ENCODE measurements around the gene RAD51AP1. TPM values are rescaled to one million over a fixed set of nuclear protein-coding genes. Genes with fewer than 3 reads are reported as not detected.

Gene RAD51AP1
- total and polyA plus RNA-seq, 2 donors (not counting 3 experiments of a cell fraction or from before 2014, with no cell fraction given): 9.0 to 23.1 TPM

DNA sequence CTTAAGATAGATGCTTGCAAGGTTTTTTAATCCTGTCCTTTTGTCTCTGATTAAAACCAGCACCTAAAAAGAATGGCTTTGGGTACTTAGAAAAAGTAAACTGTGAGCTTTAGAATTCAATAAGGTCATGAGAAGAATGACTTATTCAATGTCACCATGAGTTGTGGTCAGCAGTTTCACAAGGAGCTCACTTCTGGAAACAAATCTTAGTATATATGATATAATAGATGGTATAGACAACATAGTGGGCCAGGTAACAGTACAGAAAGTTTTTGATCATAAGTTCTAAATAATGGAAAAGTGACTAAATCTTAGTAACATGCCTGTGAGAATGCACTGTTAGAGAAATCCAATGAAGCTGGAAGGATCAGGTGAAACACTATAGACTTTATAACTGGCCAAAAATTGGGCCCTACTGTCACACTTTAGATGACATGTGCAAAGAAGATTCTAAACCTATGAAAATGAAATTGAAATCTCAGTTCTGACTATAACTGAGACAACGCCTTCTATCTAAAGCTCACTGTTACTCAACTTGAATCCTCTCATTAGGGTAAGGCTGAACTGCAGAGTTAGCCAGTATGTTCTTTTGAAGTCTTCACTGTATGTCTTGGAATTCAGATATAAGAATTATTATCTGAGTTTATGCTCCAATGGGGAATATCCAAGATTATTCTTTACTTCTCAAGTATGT lies 42.4 kb upstream of the RAD51AP1 start:
- FAIRE-seq: no peak
- Histone ChIP-seq H3K27me3 (ENCODE audit: control insufficient read depth in 2 of 2, insufficient read depth in 2 of 2, low read length in 2 of 2) (no peaks in the 10 kb centered on the region), H2AFZ (ENCODE audit: low read depth, low read length) (no peak overlapping the region), H3K9ac (replicated peaks; ENCODE audit: extremely low read depth, insufficient read depth, low read length) (no peak overlapping the region), H3K4me3 (replicated peaks in 1 of 3; ENCODE audit: insufficient read depth in 1 of 3, low read depth in 1 of 3, low read length in 3 of 3) (no peak overlapping the region), H3K79me2 (ENCODE audit: control insufficient read depth, insufficient read depth, low read length) (no peaks in the 10 kb centered on the region), H3K9me3 (replicated peaks; ENCODE audit: control insufficient read depth, insufficient read depth, low read length) (no peaks in the 10 kb centered on the region), H3K27ac (ENCODE audit: insufficient read depth, low read depth, low read length) (no peak overlapping the region), H4K20me1 (replicated peaks; ENCODE audit: control insufficient read depth, extremely low read depth, insufficient read depth, low read length) (no peaks in the 10 kb centered on the region), H3K4me2 (ENCODE audit: insufficient read depth, low read length) (no peak overlapping the region), H3K9me1 (replicated peaks; ENCODE audit: control insufficient read depth, extremely low read depth, insufficient read depth, low read length) (no peaks in the 10 kb centered on the region), H3K36me3 (ENCODE audit: control insufficient read depth in 2 of 2, extremely low read depth in 1 of 2, insufficient read depth in 2 of 2, low read length in 2 of 2) (peaks cover 0 to 3% of the 10 kb centered on the region in 2 experiments), H3K4me1 (ENCODE audit: control insufficient read depth, extremely low read depth, insufficient read depth, low read length) (no peaks in the 10 kb centered on the region)
- TF ChIP-seq MYC (IDR thresholded peaks at IDR 0.05; ENCODE audit: low read depth, low read length) (no peak), EZH2 (IDR thresholded peaks at IDR 0.05; ENCODE audit: borderline replicate concordance, low read depth, low read length, severe bottlenecking) (no peak), FOS (IDR thresholded peaks at IDR 0.05; ENCODE audit: borderline replicate concordance, insufficient read depth, low read length) (no peak), POLR2A (IDR thresholded peaks at IDR 0.05; ENCODE audit: low read depth, low read length) (no peak), POLR2AphosphoS5 (IDR thresholded peaks at IDR 0.05; ENCODE audit: insufficient read depth, low read depth, low read length) (no peak)
- TF ChIP-seq, protein P1, sequence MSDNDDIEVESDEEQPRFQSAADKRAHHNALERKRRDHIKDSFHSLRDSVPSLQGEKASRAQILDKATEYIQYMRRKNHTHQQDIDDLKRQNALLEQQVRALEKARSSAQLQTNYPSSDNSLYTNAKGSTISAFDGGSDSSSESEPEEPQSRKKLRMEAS (IDR thresholded peaks at IDR 0.05; ENCODE audit: insufficient read depth, insufficient read length): no peak
- CTCF ChIA-PET: no interaction called here
- intact Hi-C loops (cut with micrococcal nuclease): no loop called here
- dilution Hi-C loops (cut with MboI; ENCODE audit: extremely low pct_ligation_motif_present, low sequenced_read_pairs): no loop called here
- POLR2A ChIA-PET: no interaction called here
- DNase-seq (ENCODE audit: low read depth, low spot score): no peak
- BruUV-seq (replicated peaks): no TSS peak

DNA sequence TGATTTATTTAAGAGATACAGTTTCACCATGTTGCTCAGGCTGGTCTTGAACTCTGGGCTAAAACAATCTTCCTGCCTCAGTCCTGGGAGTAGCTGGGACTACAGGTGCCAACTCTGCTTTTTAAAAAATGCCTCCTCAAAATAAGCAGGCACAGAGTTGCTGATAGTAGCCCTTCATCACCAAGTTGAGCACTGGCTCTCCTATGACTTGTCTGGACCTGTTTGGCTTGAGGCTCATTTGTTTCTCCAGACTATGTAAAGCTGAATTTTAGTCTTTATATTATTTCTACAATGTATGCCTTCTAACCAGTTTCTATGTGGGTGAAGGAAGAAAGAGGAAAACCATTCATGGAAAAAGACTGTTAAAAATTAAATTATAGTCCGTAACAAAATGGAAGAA lies 39.5 kb upstream of the RAD51AP1 start:
- Histone ChIP-seq H4K20me1 (replicated peaks; ENCODE audit: control insufficient read depth, extremely low read depth, insufficient read depth, low read length) (no peaks in the 10 kb centered on the region), H3K79me2 (ENCODE audit: control insufficient read depth, insufficient read depth, low read length) (no peaks in the 10 kb centered on the region), H3K9me1 (replicated peaks; ENCODE audit: control insufficient read depth, extremely low read depth, insufficient read depth, low read length) (no peaks in the 10 kb centered on the region), H2AFZ (ENCODE audit: low read depth, low read length) (no peak overlapping the region), H3K27ac (ENCODE audit: insufficient read depth, low read depth, low read length) (no peak overlapping the region), H3K4me1 (ENCODE audit: control insufficient read depth, extremely low read depth, insufficient read depth, low read length) (no peaks in the 10 kb centered on the region), H3K4me2 (ENCODE audit: insufficient read depth, low read length) (no peak overlapping the region), H3K27me3 (ENCODE audit: control insufficient read depth in 2 of 2, insufficient read depth in 2 of 2, low read length in 2 of 2) (no peaks in the 10 kb centered on the region), H3K9me3 (replicated peaks; ENCODE audit: control insufficient read depth, insufficient read depth, low read length) (no peaks in the 10 kb centered on the region), H3K9ac (replicated peaks; ENCODE audit: extremely low read depth, insufficient read depth, low read length) (no peak overlapping the region), H3K4me3 (replicated peaks in 1 of 3; ENCODE audit: insufficient read depth in 1 of 3, low read depth in 1 of 3, low read length in 3 of 3) (no peak overlapping the region), H3K36me3 (ENCODE audit: control insufficient read depth in 2 of 2, extremely low read depth in 1 of 2, insufficient read depth in 2 of 2, low read length in 2 of 2) (peaks cover 5 to 7% of the 10 kb centered on the region in 2 experiments)
- BruUV-seq (replicated peaks): no TSS peak
- TF ChIP-seq JUN (IDR thresholded peaks at IDR 0.05; ENCODE audit: borderline replicate concordance, insufficient read depth, insufficient read length, low read depth): no peak
- TF ChIP-seq MYC (IDR thresholded peaks at IDR 0.05; ENCODE audit: low read depth, low read length): no peak
- dilution Hi-C loops (cut with MboI; ENCODE audit: extremely low pct_ligation_motif_present, low sequenced_read_pairs) (no loop called here), intact Hi-C loops (cut with micrococcal nuclease) (no loop called here)
- no peak for DNase-seq (ENCODE audit: low read depth, low spot score)
- ChIA-PET CTCF (no interaction called here), POLR2A (no interaction called here)
- FAIRE-seq: no peak

Measured in endothelial cell of umbilical vein (primary cell).